Fibroblast of pulmonary artery (primary cell): ENCODE results near the gene ARL14EP.
A peak's percentile ranks its signal among the peaks of the same experiment; 100 is the strongest.

Experiments
- DNase-seq: peaks from one replicate; pipeline ENCODE4 v3.0.0-alpha.2; 2010; ENCODE audit warnings: low read depth
- H3K4me3 ChIP-seq: replicated peaks from 2 replicates; pipeline ENCODE4 v1.5.1; 2011; ENCODE audit warnings: low read depth, mild to moderate bottlenecking, control low read depth, low read length, moderate library complexity
- TF ChIP-seq, protein P1 (sequence below): IDR thresholded peaks from 2 replicates; pipeline ENCODE4 v1.5.1; 2011; ENCODE audit warnings: mild to moderate bottlenecking, control low read depth, low read length, inconsistent platforms; ENCODE audit errors: missing control alignments

The ARL14EP gene

DNA sequence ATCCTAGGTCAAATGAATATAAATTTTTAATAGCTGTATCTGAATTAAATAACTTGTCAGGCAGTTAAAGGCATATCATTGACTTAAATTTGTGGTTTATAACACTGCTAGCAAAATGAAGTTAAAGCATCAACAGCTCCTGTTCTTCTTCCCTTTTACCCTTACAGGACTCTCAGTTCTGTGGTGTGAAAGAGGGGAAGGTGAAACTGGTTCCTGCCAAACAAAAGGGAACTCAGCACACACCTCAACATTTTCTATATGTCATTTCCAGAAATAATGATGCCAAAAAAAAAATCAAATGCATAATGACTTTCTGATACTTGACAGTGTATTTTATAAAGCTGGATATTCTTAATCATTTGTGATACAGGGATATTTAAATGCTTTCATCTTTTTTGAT lies 21.2 kb downstream of the ARL14EP start:
- no peak for DNase-seq
- H3K4me3 ChIP-seq = no peak overlapping the region
- TF ChIP-seq, protein P1, sequence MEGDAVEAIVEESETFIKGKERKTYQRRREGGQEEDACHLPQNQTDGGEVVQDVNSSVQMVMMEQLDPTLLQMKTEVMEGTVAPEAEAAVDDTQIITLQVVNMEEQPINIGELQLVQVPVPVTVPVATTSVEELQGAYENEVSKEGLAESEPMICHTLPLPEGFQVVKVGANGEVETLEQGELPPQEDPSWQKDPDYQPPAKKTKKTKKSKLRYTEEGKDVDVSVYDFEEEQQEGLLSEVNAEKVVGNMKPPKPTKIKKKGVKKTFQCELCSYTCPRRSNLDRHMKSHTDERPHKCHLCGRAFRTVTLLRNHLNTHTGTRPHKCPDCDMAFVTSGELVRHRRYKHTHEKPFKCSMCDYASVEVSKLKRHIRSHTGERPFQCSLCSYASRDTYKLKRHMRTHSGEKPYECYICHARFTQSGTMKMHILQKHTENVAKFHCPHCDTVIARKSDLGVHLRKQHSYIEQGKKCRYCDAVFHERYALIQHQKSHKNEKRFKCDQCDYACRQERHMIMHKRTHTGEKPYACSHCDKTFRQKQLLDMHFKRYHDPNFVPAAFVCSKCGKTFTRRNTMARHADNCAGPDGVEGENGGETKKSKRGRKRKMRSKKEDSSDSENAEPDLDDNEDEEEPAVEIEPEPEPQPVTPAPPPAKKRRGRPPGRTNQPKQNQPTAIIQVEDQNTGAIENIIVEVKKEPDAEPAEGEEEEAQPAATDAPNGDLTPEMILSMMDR = no peak

DNA sequence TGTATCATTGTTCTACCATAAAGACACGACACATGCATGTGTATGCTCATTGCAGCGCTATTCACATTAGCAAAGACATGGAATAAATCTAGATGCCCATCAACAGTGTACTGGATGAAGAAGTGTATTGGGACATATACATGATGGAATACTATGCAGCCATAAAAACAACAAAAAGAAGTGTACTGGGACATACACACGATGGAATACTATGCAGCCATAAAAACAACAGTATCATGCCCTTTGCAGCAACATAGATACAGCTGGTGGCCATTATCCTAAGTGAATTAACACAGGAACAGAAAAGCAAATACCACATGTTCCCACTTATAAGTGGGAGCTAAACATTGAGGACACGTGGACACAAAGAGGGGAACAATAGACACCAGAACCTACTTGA lies 22.7 kb downstream of the ARL14EP start:
- no peak overlapping the region for H3K4me3 ChIP-seq
- TF ChIP-seq, protein P1 = no peak
- DNase-seq = no peak

DNA sequence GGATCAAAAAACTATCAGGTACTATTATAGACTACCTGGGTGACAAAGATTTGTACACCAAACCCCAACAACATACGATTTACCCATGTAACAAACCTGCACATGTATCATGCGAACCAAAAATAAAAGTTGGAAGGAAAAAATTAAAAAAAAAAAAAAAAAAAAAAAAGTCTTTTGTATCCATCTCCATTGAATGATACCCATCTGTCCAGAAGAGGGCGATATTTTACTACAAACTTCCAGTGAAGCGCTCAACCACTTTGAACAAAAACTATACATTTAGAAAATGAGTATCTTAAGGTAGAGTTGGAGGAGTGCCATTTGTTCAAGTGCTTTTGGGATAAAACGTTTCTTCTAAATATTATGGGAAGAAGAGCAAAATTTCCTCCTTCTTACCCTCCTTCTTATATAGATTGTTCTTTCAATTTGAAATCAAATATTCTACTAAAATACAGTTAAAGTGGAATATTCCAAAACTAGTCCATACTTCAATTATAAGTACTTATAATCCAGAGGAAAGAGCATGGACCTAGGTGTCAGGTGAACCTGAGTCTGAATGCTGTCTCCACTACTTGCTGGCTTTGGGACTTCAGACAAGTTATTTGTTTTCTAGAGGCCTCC lies 23.3 kb downstream of the ARL14EP start:
- H3K4me3 ChIP-seq = no peak overlapping the region
- TF ChIP-seq, protein P1 = peak; percentile 60
- DNase-seq = peak; percentile 73

DNA sequence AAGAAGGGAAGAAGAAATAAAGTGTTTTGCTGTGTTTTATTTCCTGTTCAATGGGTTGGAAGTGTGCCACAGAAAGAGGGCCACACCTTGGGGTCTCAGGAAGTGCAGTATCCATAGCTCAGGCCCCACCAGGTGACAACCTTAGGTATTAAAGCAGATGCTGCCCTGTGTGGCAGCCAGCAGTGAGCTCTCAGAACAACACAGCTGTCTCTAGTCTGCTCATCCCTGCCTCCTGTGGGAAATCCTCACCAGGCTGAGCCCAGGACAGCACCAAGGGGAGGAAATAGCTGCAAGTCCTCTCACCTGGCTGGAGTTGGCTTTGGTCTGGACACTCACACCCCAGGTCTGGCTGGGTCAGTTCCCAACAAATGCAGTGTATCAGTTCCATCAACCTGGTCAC lies 25.1 kb downstream of the ARL14EP start:
- no peak overlapping the region for H3K4me3 ChIP-seq
- TF ChIP-seq, protein P1 = no peak
- no peak for DNase-seq

DNA sequence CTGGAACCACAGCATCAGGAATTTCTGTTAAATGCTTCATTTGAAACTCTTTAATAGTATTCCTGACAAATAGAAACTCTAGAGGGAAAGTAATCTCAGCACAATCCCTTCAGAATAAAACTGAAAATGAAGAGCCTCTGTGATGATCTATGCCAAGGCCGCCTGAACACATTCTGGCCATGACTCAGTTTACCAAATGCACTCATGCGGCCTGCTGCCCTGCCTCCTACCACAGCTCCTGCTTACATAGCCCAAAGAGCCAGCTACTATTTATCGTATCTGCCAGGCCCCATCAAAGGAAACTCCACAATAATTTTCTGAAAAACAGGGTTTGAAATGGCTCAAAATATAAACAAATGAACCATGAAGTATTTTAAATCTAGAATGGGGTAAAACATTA lies 27.0 kb downstream of the ARL14EP start:
- no peak overlapping the region for H3K4me3 ChIP-seq
- TF ChIP-seq, protein P1 = no peak
- no peak for DNase-seq

DNA sequence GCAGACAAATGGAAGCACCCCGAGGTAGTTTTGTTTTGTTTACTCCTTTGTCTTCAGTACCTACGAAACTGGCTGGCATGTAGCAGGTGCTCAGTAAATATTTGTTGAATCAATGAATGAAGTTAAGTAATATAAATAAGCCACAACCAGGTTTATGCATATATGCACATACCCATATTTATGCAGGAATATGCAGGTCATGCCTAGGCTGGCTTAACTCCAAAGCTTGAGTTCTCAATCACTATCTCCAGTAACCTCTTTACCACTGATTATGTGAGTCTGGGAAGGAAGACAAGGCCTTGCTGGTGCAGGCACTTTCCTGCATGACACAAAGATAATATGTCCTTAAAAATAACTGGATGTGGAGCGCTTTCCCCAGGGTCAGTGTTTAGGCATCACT lies 27.5 kb downstream of the ARL14EP start:
- no peak for DNase-seq
- H3K4me3 ChIP-seq = no peak overlapping the region
- TF ChIP-seq, protein P1 = no peak

DNA sequence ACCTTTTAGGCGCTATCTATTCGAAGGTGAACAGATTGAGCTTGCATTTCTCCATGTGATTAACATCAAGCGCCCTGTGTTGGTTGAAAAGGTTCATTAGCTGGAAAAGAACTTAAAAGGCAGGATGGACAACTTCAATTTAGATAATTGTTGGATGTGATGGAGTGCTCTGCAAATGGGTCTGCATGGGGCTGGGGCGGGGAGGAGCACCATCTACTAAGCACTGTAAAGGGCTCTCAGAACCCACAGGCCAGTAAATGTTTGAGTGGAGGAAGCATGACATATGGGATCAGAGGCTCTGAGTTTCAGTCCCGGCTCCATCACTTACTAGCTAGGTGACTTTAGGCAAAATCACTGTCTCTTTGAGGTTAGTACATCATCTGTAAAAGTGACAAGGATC lies 28.2 kb downstream of the ARL14EP start:
- no peak for DNase-seq
- H3K4me3 ChIP-seq = no peak overlapping the region
- TF ChIP-seq, protein P1 = no peak
